PC-3 (cell line): ENCODE results near the gene ERGIC2.

ENCODE experiments used
- CTCF ChIP-seq: fragments of 300-600 bp; sonication (generic); conservative IDR thresholded peaks from 2 replicates; pipeline ENCODE4 v1.5.1; 2017; ENCODE audit warnings: antibody characterized with exemption, low read depth, mild to moderate bottlenecking, low read length
- EZH2 ChIP-seq: fragments of 300-600 bp; sonication (generic); IDR thresholded peaks from one replicate; pipeline ENCODE4 v1.6.1; 2017; ENCODE audit warnings: antibody characterized with exemption, mild to moderate bottlenecking, low read length; ENCODE audit not compliant: unreplicated experiment
- EZH2phosphoT487 ChIP-seq: fragments of 300-600 bp; sonication (generic); IDR thresholded peaks from 2 replicates; pipeline ENCODE4 v1.6.1; 2018; ENCODE audit warnings: mild to moderate bottlenecking, antibody characterized with exemption, low read length, borderline replicate concordance

- TF ChIP-seq CTCF (peak; percentile 93), EZH2phosphoT487 (no peak), EZH2 (no peak)
Measured at GRCh38 chr12:29309320-29309902, 71.6 kb downstream of the ERGIC2 start.
